ENCODE results near the gene PIGW.

Gene PIGW

GRCh38 chr17:36495076-36495578 is 39.7 kb upstream of the PIGW start:
- no peak for DNase-seq (ENCODE audit: low spot score)
- TF ChIP-seq CTCF (IDR thresholded peaks at IDR 0.05; ENCODE audit: extremely low read depth, missing control alignments), result no peak

- no peak for DNase-seq (ENCODE audit: low spot score)
- TF ChIP-seq CTCF (IDR thresholded peaks at IDR 0.05; ENCODE audit: extremely low read depth, missing control alignments), result no peak
Observed at GRCh38 chr17:36496018-36496789, 38.6 kb upstream of the PIGW start.

GRCh38 chr17:36498155-36498554 is 36.6 kb upstream of the PIGW start:
- no peak for TF ChIP-seq CTCF (IDR thresholded peaks at IDR 0.05; ENCODE audit: extremely low read depth, missing control alignments)
- DNase-seq (ENCODE audit: low spot score), result no peak

- DNase-seq (ENCODE audit: low spot score), result no peak
- no peak for TF ChIP-seq CTCF (IDR thresholded peaks at IDR 0.05; ENCODE audit: extremely low read depth, missing control alignments)
Observed at GRCh38 chr17:36498560-36499300, 36.1 kb upstream of the PIGW start.

GRCh38 chr17:36500745-36501225 is 34.0 kb upstream of the PIGW start:
- DNase-seq (ENCODE audit: low spot score), result no peak
- no peak for TF ChIP-seq CTCF (IDR thresholded peaks at IDR 0.05; ENCODE audit: extremely low read depth, missing control alignments)

GRCh38 chr17:36501351-36501750 is 33.4 kb upstream of the PIGW start:
- DNase-seq (ENCODE audit: low spot score), result no peak
- TF ChIP-seq CTCF (IDR thresholded peaks at IDR 0.05; ENCODE audit: extremely low read depth, missing control alignments), result no peak

GRCh38 chr17:36501963-36502362 is 32.8 kb upstream of the PIGW start:
- no peak for TF ChIP-seq CTCF (IDR thresholded peaks at IDR 0.05; ENCODE audit: extremely low read depth, missing control alignments)

More at GRCh38 chr17:36501963-36502362, 32.8 kb upstream of the PIGW start:
- DNase-seq (ENCODE audit: low spot score), result no peak
